BLaER1 (cell line): ENCODE measurements around the gene DYNLL1.
"Not testable (repeated sequence)": the region's sequence is repeated elsewhere in the genome, so short reads cannot be mapped to it uniquely, and the experiment has no call there.

Source experiments
- H3K27ac ChIP-seq: shearing (Covaris generic); formaldehyde crosslinking; 2 replicates; pipeline ENCODE4 v1.8.1; 2022
- H3K27me3 ChIP-seq: shearing (Covaris generic); formaldehyde crosslinking; 2 replicates; pipeline ENCODE4 v1.8.1; 2022
- H3K36me3 ChIP-seq: shearing (Covaris generic); formaldehyde crosslinking; 2 replicates; pipeline ENCODE4 v1.8.1; 2022
- H3K4me1 ChIP-seq: shearing (Covaris generic); formaldehyde crosslinking; 2 replicates; pipeline ENCODE4 v1.8.1; 2022
- H3K4me2 ChIP-seq: shearing (Covaris generic); formaldehyde crosslinking; 2 replicates; pipeline ENCODE4 v1.8.1; 2022
- H3K4me3 ChIP-seq: shearing (Covaris generic); formaldehyde crosslinking; 2 replicates; pipeline ENCODE4 v1.8.1; 2022
- H3K9ac ChIP-seq: shearing (Covaris generic); formaldehyde crosslinking; 2 replicates; pipeline ENCODE4 v1.8.1; 2022
- H3K9me3 ChIP-seq: shearing (Covaris generic); formaldehyde crosslinking; 2 replicates; pipeline ENCODE4 v1.8.1; 2022
- H4K20me1 ChIP-seq: shearing (Covaris generic); formaldehyde crosslinking; 2 replicates; pipeline ENCODE4 v1.8.1; 2022
- Cebpa-rat ChIP-seq: shearing (Covaris generic); IDR thresholded peaks from 2 replicates; pipeline ENCODE4 v1.8.1; 2022

The DYNLL1 gene

GRCh38 chr12:120473807-120474615 is 21.9 kb upstream of the DYNLL1 start:
- H3K9me3 ChIP-seq, result no peaks in the 10 kb centered on the region
- H4K20me1 ChIP-seq, result peaks cover under 1% of the 10 kb centered on the region
- no peak overlapping the region for H3K9ac ChIP-seq
- peaks cover 30% of the 10 kb centered on the region for H3K4me1 ChIP-seq
- no peak overlapping the region for H3K27ac ChIP-seq
- no peak overlapping the region for H3K4me2 ChIP-seq
- TF ChIP-seq Cebpa-rat, result no peak
- no peak overlapping the region for H3K4me3 ChIP-seq
- no peaks in the 10 kb centered on the region for H3K27me3 ChIP-seq
- no peaks in the 10 kb centered on the region for H3K36me3 ChIP-seq

- Histone ChIP-seq H3K36me3 (no peaks in the 10 kb centered on the region), H3K27me3 (no peaks in the 10 kb centered on the region), H3K27ac (no peak overlapping the region), H3K4me2 (no peak overlapping the region), H3K9ac (no peak overlapping the region), H3K4me1 (peaks cover 30% of the 10 kb centered on the region), H3K4me3 (no peak overlapping the region), H4K20me1 (no peaks in the 10 kb centered on the region), H3K9me3 (no peaks in the 10 kb centered on the region)
- TF ChIP-seq Cebpa-rat, result no peak
These were observed 21.3 kb upstream of the DYNLL1 start for GRCh38 chr12:120474616-120474960.

- H3K9ac ChIP-seq, result no peak overlapping the region
- H3K27me3 ChIP-seq, result no peaks in the 10 kb centered on the region
- no peaks in the 10 kb centered on the region for H4K20me1 ChIP-seq
- no peak for TF ChIP-seq Cebpa-rat
- H3K9me3 ChIP-seq, result no peaks in the 10 kb centered on the region
- peaks cover 24% of the 10 kb centered on the region for H3K4me1 ChIP-seq
- no peak overlapping the region for H3K27ac ChIP-seq
- H3K4me3 ChIP-seq, result no peak overlapping the region
- H3K36me3 ChIP-seq, result no peaks in the 10 kb centered on the region
- no peak overlapping the region for H3K4me2 ChIP-seq
These were observed 20.3 kb upstream of the DYNLL1 start for GRCh38 chr12:120475643-120476042.

- Histone ChIP-seq H3K36me3 (peaks cover 13% of the 10 kb centered on the region), H3K4me1 (peaks cover 12% of the 10 kb centered on the region; the same call in 1 of the 2 replicates), H3K9ac (no peak overlapping the region), H3K27ac (no peak overlapping the region), H3K27me3 (no peaks in the 10 kb centered on the region), H3K9me3 (no peaks in the 10 kb centered on the region), H3K4me3 (no peak overlapping the region), H4K20me1 (no peaks in the 10 kb centered on the region), H3K4me2 (no peak overlapping the region)
- no peak for TF ChIP-seq Cebpa-rat
These were observed 16.5 kb upstream of the DYNLL1 start for GRCh38 chr12:120479458-120479857.

- Histone ChIP-seq H3K36me3 (peaks cover 13% of the 10 kb centered on the region), H3K9ac (no peak overlapping the region), H3K4me1 (peaks cover 5% of the 10 kb centered on the region; the same call in 1 of the 2 replicates), H3K27me3 (no peaks in the 10 kb centered on the region), H3K4me3 (no peak overlapping the region), H3K27ac (no peak overlapping the region), H3K4me2 (no peak overlapping the region), H3K9me3 (no peaks in the 10 kb centered on the region), H4K20me1 (no peaks in the 10 kb centered on the region)
- TF ChIP-seq Cebpa-rat, result no peak
These were observed 15.7 kb upstream of the DYNLL1 start for GRCh38 chr12:120480211-120480610.

- no peaks in the 10 kb centered on the region for H3K9me3 ChIP-seq
- no peaks in the 10 kb centered on the region for H3K27me3 ChIP-seq
- H3K4me3 ChIP-seq, result no peak overlapping the region
- no peak overlapping the region for H3K9ac ChIP-seq
- no peak overlapping the region for H3K4me2 ChIP-seq
- peaks cover 13% of the 10 kb centered on the region for H3K4me1 ChIP-seq
- TF ChIP-seq Cebpa-rat, result no peak
- H4K20me1 ChIP-seq, result no peaks in the 10 kb centered on the region
- peaks cover 13% of the 10 kb centered on the region for H3K36me3 ChIP-seq
- no peak overlapping the region for H3K27ac ChIP-seq
These were observed 14.7 kb upstream of the DYNLL1 start for GRCh38 chr12:120481022-120481767.

- Histone ChIP-seq H3K4me2 (peak overlapping the region; percentile 22; the same call in 1 of the 2 replicates), H3K4me1 (peaks cover 20% of the 10 kb centered on the region), H3K27ac (no peak overlapping the region)
These were observed 12.3 kb upstream of the DYNLL1 start for GRCh38 chr12:120483621-120484020.

GRCh38 chr12:120485961-120486881 is 9.7 kb upstream of the DYNLL1 start:
- Histone ChIP-seq H3K9me3 (no peaks in the 10 kb centered on the region), H3K9ac (no peak overlapping the region), H4K20me1 (no peaks in the 10 kb centered on the region), H3K4me1 (peaks cover 20% of the 10 kb centered on the region), H3K4me3 (no peak overlapping the region), H3K36me3 (peaks cover 34% of the 10 kb centered on the region), H3K4me2 (peak overlapping the region; percentile 46), H3K27ac (peak overlapping the region; percentile 57), H3K27me3 (no peaks in the 10 kb centered on the region)
- peak; percentile 72 for TF ChIP-seq Cebpa-rat

More at GRCh38 chr12:120483621-120484020, 12.3 kb upstream of the DYNLL1 start:
- no peak overlapping the region for H3K9ac ChIP-seq
- peaks cover 20% of the 10 kb centered on the region for H3K36me3 ChIP-seq
- H3K27me3 ChIP-seq, result no peaks in the 10 kb centered on the region
- no peaks in the 10 kb centered on the region for H3K9me3 ChIP-seq
- H4K20me1 ChIP-seq, result no peaks in the 10 kb centered on the region
- no peak for TF ChIP-seq Cebpa-rat
- no peak overlapping the region for H3K4me3 ChIP-seq

- Histone ChIP-seq H3K36me3 (peaks cover 33% of the 10 kb centered on the region), H3K4me1 (peaks cover 20% of the 10 kb centered on the region)
- H3K4me2 ChIP-seq, H3K9me3 ChIP-seq, H3K27me3 ChIP-seq, H3K9ac ChIP-seq, H3K27ac ChIP-seq, H4K20me1 ChIP-seq, H3K4me3 ChIP-seq: not testable (repeated sequence)
These were observed 8.4 kb upstream of the DYNLL1 start for GRCh38 chr12:120487552-120487951.
